DLD1 (cell line): ENCODE data around the gene DYRK1B.
"Not testable (repeated sequence)": the region's sequence is repeated elsewhere in the genome, so short reads cannot be mapped to it uniquely, and the experiment has no call there.

Source experiments
- in situ Hi-C: cut with HindIII; loops from 2 replicates; pipeline ENCODE4 v1.10.0; 2017; ENCODE audit warnings: low sequenced_read_pairs

The DYRK1B gene

DNA sequence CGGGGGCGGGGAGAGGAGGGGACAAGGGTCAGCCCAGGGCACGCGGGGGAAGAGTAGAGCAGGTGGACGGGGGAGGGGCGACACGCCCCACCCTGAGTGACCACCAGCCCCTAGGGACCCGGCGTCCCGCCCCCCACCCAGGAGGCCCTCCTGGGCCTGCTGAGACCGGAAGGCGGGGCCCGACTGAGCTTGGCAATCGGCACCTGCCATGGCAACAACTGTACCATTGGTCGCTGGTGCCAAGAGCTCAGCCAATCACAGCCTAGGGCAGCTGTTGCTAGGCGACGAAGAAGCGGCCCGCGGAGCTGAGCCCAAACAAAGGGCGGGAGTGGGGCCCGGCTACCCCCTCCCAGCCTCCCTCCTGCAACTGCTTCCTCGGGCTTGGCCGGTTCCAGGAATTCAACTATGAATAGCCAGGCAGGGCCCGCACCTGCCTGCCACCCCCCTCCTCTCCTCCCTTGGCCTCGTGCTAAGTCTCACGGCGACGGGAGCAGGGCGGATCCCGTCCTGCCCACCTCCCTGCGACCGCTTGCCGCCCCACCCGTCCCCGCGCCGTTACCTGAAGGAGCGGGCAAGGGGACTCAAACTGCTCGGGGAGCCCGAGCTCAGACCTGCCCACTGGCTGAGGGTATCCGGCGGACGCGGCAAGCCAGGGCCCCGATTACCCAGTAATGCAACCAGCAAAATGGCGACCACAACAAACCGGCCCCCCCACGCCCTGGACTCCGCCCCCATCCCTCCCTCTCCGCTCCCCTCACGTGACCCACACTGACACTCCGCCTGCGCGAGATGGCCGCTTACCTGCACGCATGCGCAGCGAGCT lies at the start of gene DYRK1B:
DYRK1B (minus strand) TSS at position 699 of the 823 bp plus-strand sequence. CDS start 2,295 bp downstream, outside the sequence.
- in situ Hi-C loops = no loop called here

- in situ Hi-C loops = not testable (repeated sequence)
These were observed 48.7 kb upstream of the DYRK1B start for GRCh38 chr19:39882645-39883044.

GRCh38 chr19:39881495-39882110 lies 47.6 kb upstream of the DYRK1B start:
- in situ Hi-C loops = not testable (repeated sequence)

GRCh38 chr19:39880241-39880640 lies 46.3 kb upstream of the DYRK1B start:
- in situ Hi-C loops = not testable (repeated sequence)

- in situ Hi-C loops = not testable (repeated sequence)
These were observed 45.8 kb upstream of the DYRK1B start for GRCh38 chr19:39879796-39880195.

GRCh38 chr19:39878866-39879265 lies 44.9 kb upstream of the DYRK1B start:
- in situ Hi-C loops = not testable (repeated sequence)

DNA sequence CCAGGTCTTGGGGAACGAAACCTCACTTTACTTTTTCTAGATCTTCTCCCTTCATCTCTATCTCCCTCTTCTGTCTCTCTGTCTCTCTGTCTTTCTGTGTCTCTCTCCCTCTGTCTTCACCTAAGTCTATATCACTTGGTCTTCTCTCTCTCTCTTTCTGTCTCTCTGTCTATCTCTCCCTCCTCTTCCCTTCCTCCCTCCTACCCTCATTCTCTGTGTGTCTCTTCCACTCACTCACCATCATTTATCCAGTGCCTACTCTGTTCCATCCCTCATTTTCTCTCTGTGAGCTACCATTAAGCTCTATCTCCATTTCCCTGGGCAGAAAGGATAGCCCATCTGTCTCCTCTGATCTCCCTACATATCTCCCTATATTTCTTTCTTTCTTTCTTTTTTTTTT lies 44.4 kb upstream of the DYRK1B start:
- in situ Hi-C loops = no loop called here

- in situ Hi-C loops = not testable (repeated sequence)
These were observed 44.0 kb upstream of the DYRK1B start for GRCh38 chr19:39877982-39878381.

GRCh38 chr19:39877488-39877887 lies 43.5 kb upstream of the DYRK1B start:
- in situ Hi-C loops = not testable (repeated sequence)

DNA sequence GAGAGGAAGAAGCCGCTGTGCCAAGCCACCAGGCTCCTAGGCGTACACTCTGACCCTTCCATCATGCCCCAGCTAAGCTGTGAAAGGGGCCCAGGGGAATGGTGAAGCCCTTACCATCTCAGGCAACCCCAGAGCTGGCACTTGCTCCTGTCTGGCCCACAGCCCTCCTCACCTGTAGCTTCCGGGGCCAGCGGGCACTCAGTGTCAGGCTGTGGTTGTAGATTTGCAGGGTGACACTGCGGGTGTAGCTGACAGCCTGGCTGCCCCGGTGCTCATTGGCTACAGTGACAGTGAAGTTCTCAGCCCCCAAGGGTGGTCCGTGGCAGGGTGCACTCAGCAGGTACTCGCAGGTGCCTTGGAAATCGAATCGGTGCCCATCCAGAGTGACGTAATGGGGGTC lies 42.5 kb upstream of the DYRK1B start:
- in situ Hi-C loops = not testable (repeated sequence)

GRCh38 chr19:39875401-39875864 lies 41.5 kb upstream of the DYRK1B start:
- in situ Hi-C loops = not testable (repeated sequence)

- in situ Hi-C loops = no loop called here
These were observed 40.4 kb upstream of the DYRK1B start for GRCh38 chr19:39874404-39874803.

GRCh38 chr19:39873385-39873784 lies 39.4 kb upstream of the DYRK1B start:
- in situ Hi-C loops = no loop called here

GRCh38 chr19:39871886-39872866 lies 38.2 kb upstream of the DYRK1B start:
- in situ Hi-C loops = no loop called here

GRCh38 chr19:39871362-39871761 lies 37.4 kb upstream of the DYRK1B start:
- in situ Hi-C loops = no loop called here

- in situ Hi-C loops = no loop called here
These were observed 36.4 kb upstream of the DYRK1B start for GRCh38 chr19:39870171-39870971.

GRCh38 chr19:39867952-39868351 lies 34.0 kb upstream of the DYRK1B start:
- in situ Hi-C loops = no loop called here

GRCh38 chr19:39867133-39867532 lies 33.2 kb upstream of the DYRK1B start:
- in situ Hi-C loops = no loop called here

DNA sequence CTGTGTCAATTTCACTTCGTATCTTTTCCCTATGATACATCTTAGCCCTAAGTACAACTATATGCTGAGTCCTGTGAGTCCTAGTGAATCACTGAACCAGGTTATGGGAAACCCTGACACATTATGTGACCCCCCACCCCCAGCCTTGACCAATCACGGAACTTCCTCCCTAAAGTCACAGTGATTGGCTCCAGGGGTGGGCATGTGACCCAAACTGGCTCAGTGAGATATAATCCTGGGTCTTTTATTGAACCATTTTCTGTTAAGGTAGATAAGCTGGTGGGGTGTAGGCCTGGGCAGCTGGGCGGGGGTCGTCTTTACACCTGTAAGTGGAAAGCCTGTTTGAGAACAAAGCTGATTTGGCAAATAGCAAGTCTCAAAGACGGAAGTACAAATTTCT lies 32.0 kb upstream of the DYRK1B start:
- in situ Hi-C loops = no loop called here

- in situ Hi-C loops = no loop called here
These were observed 31.2 kb upstream of the DYRK1B start for GRCh38 chr19:39865186-39865585.
